Left renal cortex interstitium (tissue), 4 donors: ENCODE measurements around the gene NCCRP1. TPM values are rescaled to one million over a fixed set of nuclear protein-coding genes. Genes with fewer than 3 reads are reported as not detected.
"Not testable (repeated sequence)": the region's sequence is repeated elsewhere in the genome, so short reads cannot be mapped to it uniquely, and the experiment has no call there.

Experiments
- DNase-seq, 4 donors: peaks; one replicate each; pipeline ENCODE4 v3.0.0-alpha.2; 2013; ENCODE audit warnings: low read depth in 4 of 4, low spot score in 2 of 4, missing footprints in 1 of 4
- polyA plus RNA-seq, 4 donors: library from polyadenylated mRNA; unstranded; fragments of 120-200 nt; gene quantifications; one replicate each; pipeline ENCODE4 v1.2.1, GENCODE V29; 2013; ENCODE audit not compliant: insufficient read length in 4 of 4

Gene NCCRP1
- polyA plus RNA-seq, 4 donors = 0.99 to 4.0 (median 1.4) TPM

GRCh38 chr19:39243741-39244140, 47.0 kb downstream of the NCCRP1 start:
- not testable (repeated sequence) for DNase-seq

DNA sequence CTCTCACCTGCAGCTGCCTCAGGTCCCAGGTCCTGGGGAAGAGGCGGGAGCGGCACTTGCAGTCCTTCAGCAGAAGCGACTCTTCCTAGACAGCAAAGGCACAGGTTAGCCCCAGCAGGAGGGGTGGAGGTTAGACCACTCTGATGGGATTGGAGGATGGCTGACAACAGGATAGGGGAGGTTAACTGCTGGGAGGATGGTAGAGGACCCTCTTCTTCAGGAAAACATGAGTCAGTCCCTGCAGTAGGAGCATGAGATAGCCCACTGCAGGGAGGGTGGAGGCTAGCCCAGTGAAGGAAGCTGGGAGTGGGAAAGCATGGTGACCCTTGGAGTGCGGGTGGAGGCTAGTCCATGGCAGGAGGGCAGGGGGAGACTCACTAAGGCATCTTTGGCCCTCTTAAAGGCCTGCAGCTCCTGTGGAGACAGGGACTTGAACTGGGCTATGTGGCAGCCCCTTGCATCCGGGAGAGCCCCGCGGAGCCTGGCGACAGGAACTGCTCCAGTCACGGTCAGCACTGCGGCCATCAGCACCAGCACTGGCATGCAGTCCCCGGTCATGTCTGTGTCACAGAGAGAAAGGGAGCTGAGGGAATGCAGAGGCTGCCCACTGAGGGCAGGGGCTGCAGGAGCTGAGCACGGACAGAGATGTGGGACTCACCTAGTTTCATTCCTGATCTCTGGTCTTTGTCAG, 47.8 kb downstream of the NCCRP1 start, which contains the start of gene IFNL3:
IFNL3 (minus strand) TSS at position 597 of the 691 bp plus-strand sequence; CDS start at position 558, 39 bp downstream.
- DNase-seq = not testable (repeated sequence)

- DNase-seq = not testable (repeated sequence)
These were observed 48.4 kb downstream of the NCCRP1 start for GRCh38 chr19:39245166-39245565.

DNA sequence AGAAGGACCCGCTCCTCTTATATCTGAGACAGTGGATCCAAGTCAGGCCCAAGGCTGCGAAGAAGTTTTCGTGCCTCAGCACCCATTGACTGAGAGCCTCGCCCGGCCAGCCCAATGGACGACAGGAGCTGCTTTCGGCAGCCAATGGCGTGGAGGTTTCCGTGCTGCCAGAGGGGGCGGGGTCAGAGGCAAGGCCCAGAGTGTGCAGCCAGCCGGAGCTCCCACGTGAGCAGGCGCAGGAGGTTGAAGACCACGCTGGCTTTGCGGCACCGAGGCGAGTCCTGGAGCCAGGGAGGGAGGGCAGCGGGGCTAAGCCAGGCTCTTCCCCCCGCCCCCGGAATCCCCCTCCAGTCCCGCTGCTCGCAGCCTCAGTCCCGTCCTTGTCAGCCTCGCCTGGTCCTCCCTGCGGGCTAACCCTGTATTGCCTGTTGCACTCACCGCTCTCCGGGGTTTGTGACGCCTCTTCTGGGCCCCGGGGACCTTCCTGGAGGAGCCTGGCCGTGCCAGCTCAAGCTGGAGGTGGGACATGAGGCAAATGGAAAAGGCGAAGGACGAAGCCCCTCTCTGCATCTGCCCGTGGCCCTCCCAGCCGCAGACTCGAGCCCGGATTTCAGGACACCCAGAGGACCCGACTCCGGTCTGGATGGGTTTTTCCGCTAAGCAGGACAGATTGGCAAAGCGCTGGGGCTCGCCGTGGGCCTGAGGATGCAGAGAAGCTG, 50.3 kb downstream of the NCCRP1 start:
- no peak for DNase-seq

- no peak for DNase-seq
These were observed 51.2 kb downstream of the NCCRP1 start for GRCh38 chr19:39247701-39248664.

- no peak for DNase-seq
These were observed 52.0 kb downstream of the NCCRP1 start, which contains the start of gene IFNL4 for GRCh38 chr19:39248806-39249205. Gene IFNL4, minus strand, starts transcription at chr19:39248856.

- no peak for DNase-seq
These were observed 54.3 kb downstream of the NCCRP1 start for GRCh38 chr19:39251081-39251480.

Other genes starting within 250 kb of the NCCRP1 start
- gene FBXO17, start 221.2 kb upstream of the NCCRP1 start, polyA plus RNA-seq = 10 to 100 TPM; 51.3 to 93.4 (median 81.1) TPM
- 1 to 10 TPM; 6.1 to 9.8 (median 7.8) TPM for gene FBXO27, start 164.4 kb upstream of the NCCRP1 start, polyA plus RNA-seq
- gene ACP7, start 112.6 kb upstream of the NCCRP1 start, polyA plus RNA-seq = 1 to 10 TPM in 1 of 4 donors, under 1 TPM in 3; 0.13 to 1.5 (median 0.56) TPM
- 10 to 100 TPM; 42.6 to 80.8 (median 71.0) TPM for gene PAK4, start 71.2 kb upstream of the NCCRP1 start, polyA plus RNA-seq
- not detected for gene SYCN, start 7.3 kb downstream of the NCCRP1 start, polyA plus RNA-seq
- gene IFNL3, start 48.0 kb downstream of the NCCRP1 start, polyA plus RNA-seq = not detected
- under 1 TPM in 1 of 4 donors, not detected in 3; 0.09 TPM for gene IFNL4, start 51.9 kb downstream of the NCCRP1 start, polyA plus RNA-seq
- gene IFNL2, start 71.4 kb downstream of the NCCRP1 start, polyA plus RNA-seq = not detected
- not detected for gene IFNL1, start 99.4 kb downstream of the NCCRP1 start, polyA plus RNA-seq
- 1 to 10 TPM in 3 of 4 donors, under 1 TPM in 1; 0.75 to 2.9 (median 2.1) TPM for gene LRFN1, start 123.9 kb downstream of the NCCRP1 start, polyA plus RNA-seq
- 10 to 100 TPM; 20.4 to 29.0 (median 25.2) TPM for gene GMFG, start 139.1 kb downstream of the NCCRP1 start, polyA plus RNA-seq
- 100 to 1,000 TPM in 3 of 4 donors, 10 to 100 TPM in 1; 86.6 to 165 (median 124) TPM for gene SAMD4B, start 145.5 kb downstream of the NCCRP1 start, polyA plus RNA-seq
- 10 to 100 TPM; 65.6 to 74.3 (median 68.5) TPM for gene PAF1, start 194.1 kb downstream of the NCCRP1 start, polyA plus RNA-seq
- gene MED29, start 194.4 kb downstream of the NCCRP1 start, polyA plus RNA-seq = 10 to 100 TPM; 38.4 to 44.9 (median 40.8) TPM
- gene ZFP36, start 209.9 kb downstream of the NCCRP1 start, polyA plus RNA-seq = 10 to 100 TPM; 18.0 to 77.6 (median 30.0) TPM
- gene PLEKHG2, start 215.7 kb downstream of the NCCRP1 start, polyA plus RNA-seq = 100 to 1,000 TPM in 2 of 4 donors, 10 to 100 TPM in 2; 56.7 to 139 (median 101) TPM
- gene RPS16, start 239.0 kb downstream of the NCCRP1 start, polyA plus RNA-seq = 1,000 to 10,000 TPM; 1,223 to 1,602 (median 1,296) TPM
- 100 to 1,000 TPM; 107 to 161 (median 145) TPM for gene SUPT5H, start 248.6 kb downstream of the NCCRP1 start, polyA plus RNA-seq